GM23338 (cell line): ENCODE results near the gene NCAPD2. TPM values are rescaled to one million over a fixed set of nuclear protein-coding genes. Genes with fewer than 3 reads are reported as not detected.

Experiments used
- ATAC-seq: fragments of 200-7000 bp; cut with Tn5 transposase; 3 replicates; pipeline ENCODE4 v1.9.1; 2020
- DNase-seq: peaks from one replicate; pipeline ENCODE4 v3.0.0-alpha.2; 2015; ENCODE audit warnings: low spot score
- H2AFZ ChIP-seq: fragments of 200-600 bp; sonication (generic); 2 replicates; pipeline ENCODE4 v1.8.0; 2016; ENCODE audit warnings: antibody characterized with exemption, mild to moderate bottlenecking, moderate library complexity
- H3F3A ChIP-seq: fragments of 200-600 bp; sonication (generic); replicated peaks from 2 replicates; pipeline ENCODE4 v1.8.0; 2017; ENCODE audit warnings: antibody characterized with exemption, mixed run types, low read depth
- H3K27ac ChIP-seq: fragments of 200-600 bp; sonication (generic); 2 replicates; pipeline ENCODE4 v1.6.1; 2016; ENCODE audit warnings: low read depth
- H3K27me3 ChIP-seq: fragments of 200-600 bp; sonication (generic); 2 replicates; pipeline ENCODE4 v1.8.0; 2016; ENCODE audit warnings: mild to moderate bottlenecking, mixed run types, moderate library complexity; ENCODE audit not compliant: insufficient read depth
- H3K36me3 ChIP-seq: fragments of 200-600 bp; sonication (generic); 2 replicates; pipeline ENCODE4 v1.8.0; 2016; ENCODE audit warnings: mild to moderate bottlenecking; ENCODE audit not compliant: insufficient read depth
- H3K4me1 ChIP-seq: fragments of 200-600 bp; sonication (generic); 2 replicates; pipeline ENCODE4 v1.8.0; 2016; ENCODE audit warnings: mild to moderate bottlenecking, moderate library complexity; ENCODE audit not compliant: insufficient read depth
- H3K4me2 ChIP-seq: fragments of 200-600 bp; sonication (generic); 2 replicates; pipeline ENCODE4 v1.7.1; 2017; ENCODE audit warnings: mixed run types
- H3K4me3 ChIP-seq: fragments of 200-600 bp; sonication (generic); 2 replicates; pipeline ENCODE4 v1.6.1; 2016; ENCODE audit warnings: mixed run types
- H3K79me2 ChIP-seq: fragments of 200-600 bp; sonication (generic); replicated peaks from 2 replicates; pipeline ENCODE4 v1.8.0; 2017; ENCODE audit warnings: mild to moderate bottlenecking; ENCODE audit not compliant: insufficient read depth
- H3K9me2 ChIP-seq: fragments of 200-600 bp; sonication (generic); 2 replicates; pipeline ENCODE4 v1.8.0; 2017; ENCODE audit not compliant: insufficient read depth
- H4K20me1 ChIP-seq: fragments of 200-600 bp; sonication (generic); replicated peaks from 2 replicates; pipeline ENCODE4 v1.8.0; 2017; ENCODE audit warnings: mild to moderate bottlenecking; ENCODE audit not compliant: insufficient read depth
- H3K27ac Mint-ChIP-seq: 2 replicates; pipeline ENCODE4 v1.8.0; 2020; ENCODE audit warnings: inconsistent platforms, mild to moderate bottlenecking, moderate library complexity, mixed read lengths
- H3K27me3 Mint-ChIP-seq: 3 replicates; pipeline ENCODE4 v1.8.0; 2022; ENCODE audit warnings: low read depth, mild to moderate bottlenecking, moderate library complexity, mixed read lengths, inconsistent platforms; ENCODE audit not compliant: insufficient read depth, poor library complexity
- H3K36me3 Mint-ChIP-seq: 3 replicates; pipeline ENCODE4 v1.8.0; 2021; ENCODE audit warnings: low read depth, mild to moderate bottlenecking, inconsistent platforms, moderate library complexity, mixed read lengths
- H3K4me1 Mint-ChIP-seq: 3 replicates; pipeline ENCODE4 v1.8.0; 2020; ENCODE audit warnings: mild to moderate bottlenecking, inconsistent platforms, mixed read lengths
- H3K4me3 Mint-ChIP-seq: 3 replicates; pipeline ENCODE4 v1.8.0; 2021; ENCODE audit warnings: moderate library complexity, mild to moderate bottlenecking, inconsistent platforms, mixed read lengths
- H3K9me3 Mint-ChIP-seq: 3 replicates; pipeline ENCODE4 v1.8.0; 2020; ENCODE audit warnings: moderate library complexity, mild to moderate bottlenecking, inconsistent platforms, mixed read lengths
- CREB1 ChIP-seq: fragments of 250-450 bp; sonication (Bioruptor Pico); IDR thresholded peaks from 2 replicates; pipeline ENCODE4 v1.5.0; 2020; ENCODE audit warnings: low read depth, mild to moderate bottlenecking, moderate library complexity
- CTCF ChIP-seq, 2 experiments: fragments of 200-600 bp in 1 of 2; sonication (generic) in 1 of 2; conservative IDR thresholded peaks; 2 replicates each; pipeline versions ENCODE4 v1.5.1 to v1.6.1; 2016 to 2017; ENCODE audit warnings: antibody characterized with exemption in 2 of 2, low read depth in 2 of 2, mild to moderate bottlenecking in 2 of 2, moderate library complexity in 1 of 2
- ETS1 ChIP-seq: IDR thresholded peaks from 2 replicates; pipeline ENCODE4 v1.6.1; 2016; ENCODE audit warnings: antibody characterized with exemption
- EZH2 ChIP-seq: fragments of 200-600 bp; sonication (generic); IDR thresholded peaks from one replicate; pipeline ENCODE4 v1.8.0; 2017; ENCODE audit warnings: antibody characterized with exemption, mild to moderate bottlenecking, low read depth; ENCODE audit not compliant: unreplicated experiment
- EZH2phosphoT487 ChIP-seq: fragments of 200-600 bp; sonication (generic); IDR thresholded peaks from one replicate; pipeline ENCODE4 v1.8.1; 2018; ENCODE audit warnings: antibody characterized with exemption; ENCODE audit not compliant: unreplicated experiment
- JUNB ChIP-seq: IDR thresholded peaks from one replicate; pipeline ENCODE4 v1.6.1; 2016; ENCODE audit warnings: antibody characterized with exemption; ENCODE audit not compliant: unreplicated experiment
- NANOG ChIP-seq: IDR thresholded peaks from 2 replicates; pipeline ENCODE4 v1.6.1; 2016; ENCODE audit warnings: antibody characterized with exemption, borderline replicate concordance
- POLR2AphosphoS5 ChIP-seq: IDR thresholded peaks from 2 replicates; pipeline ENCODE4 v1.6.1; 2016; ENCODE audit warnings: antibody characterized with exemption, low read depth
- REST ChIP-seq: IDR thresholded peaks from one replicate; pipeline ENCODE4 v1.6.1; 2018; ENCODE audit warnings: antibody characterized with exemption; ENCODE audit not compliant: unreplicated experiment
- STAT1 ChIP-seq: IDR thresholded peaks from one replicate; pipeline ENCODE4 v1.6.1; 2016; ENCODE audit warnings: antibody characterized with exemption; ENCODE audit not compliant: unreplicated experiment
- ZNF114 ChIP-seq: fragments of 250-450 bp; sonication (Bioruptor Pico); IDR thresholded peaks from 2 replicates; pipeline ENCODE4 v1.5.0; 2020; ENCODE audit warnings: mild to moderate bottlenecking, moderate library complexity
- ZNF331 ChIP-seq: fragments of 250-450 bp; sonication (Bioruptor Pico); IDR thresholded peaks from 2 replicates; pipeline ENCODE4 v1.5.0; 2020; ENCODE audit warnings: low read depth, mild to moderate bottlenecking, moderate library complexity
- ZNF462 ChIP-seq: fragments of 250-450 bp; sonication (Bioruptor Pico); IDR thresholded peaks from 2 replicates; pipeline ENCODE4 v1.5.0; 2020; ENCODE audit warnings: mild to moderate bottlenecking, moderate library complexity
- polyA plus RNA-seq: library from polyadenylated mRNA; unstranded; fragments of >200 nt; fragmentation: Nextera tagmentation; extraction: Ambion mirVana; gene quantifications from 2 replicates; pipeline ENCODE4 v1.2.1, GENCODE V29; 2016
- total RNA-seq: library from RNA; depleted of rRNA; stranded (reverse); fragments of >200 nt; shearing (Covaris generic); gene quantifications from 2 replicates; pipeline ENCODE4 v1.2.3, GENCODE V29; 2014

The NCAPD2 gene
- total and polyA plus RNA-seq, 2 experiments from 2014 or later: 34.2 to 217 TPM

GRCh38 chr12:6569312-6569711, 75.4 kb downstream of the NCAPD2 start (continued):
- no peak for TF ChIP-seq ZNF114 (CRISPR knock-in tag)
- no peak for TF ChIP-seq CREB1
- no peak for TF ChIP-seq REST
- no peak for TF ChIP-seq EZH2
- TF ChIP-seq ZNF331 (CRISPR knock-in tag): no peak

GRCh38 chr12:6569786-6570185, 75.9 kb downstream of the NCAPD2 start:
- Histone ChIP-seq H3K4me2 (no peak overlapping the region), H3K9me2 (no peaks in the 10 kb centered on the region), H3F3A (peaks cover 60% of the 10 kb centered on the region), H3K4me1 (peaks cover 20% of the 10 kb centered on the region), H3K27ac (peak overlapping the region; percentile 99; the same call in 1 of the 2 replicates), H3K27me3 (no peaks in the 10 kb centered on the region), H2AFZ (no peak overlapping the region), H3K79me2 (peaks cover 28% of the 10 kb centered on the region), H3K36me3 (peaks cover 59% of the 10 kb centered on the region), H3K4me3 (no peak overlapping the region), H4K20me1 (peaks cover 12% of the 10 kb centered on the region)
- Mint-ChIP-seq H3K4me3 (peak overlapping the region; percentile 99), H3K36me3 (peaks cover 90% of the 10 kb centered on the region), H3K4me1 (peaks cover 18% of the 10 kb centered on the region), H3K9me3 (no peaks in the 10 kb centered on the region), H3K27me3 (peaks cover 22% of the 10 kb centered on the region), H3K27ac (peak overlapping the region; percentile 73; the same call in 1 of the 2 replicates)
- no peak for DNase-seq
- ATAC-seq: no peak
- no peak for TF ChIP-seq EZH2
- no peak for TF ChIP-seq STAT1
- no peak for TF ChIP-seq POLR2AphosphoS5
- TF ChIP-seq ZNF331 (CRISPR knock-in tag): no peak
- TF ChIP-seq ZNF462 (CRISPR knock-in tag): no peak
- no peak for TF ChIP-seq JUNB
- no peak for TF ChIP-seq CTCF (conservative IDR thresholded peaks at IDR 0.05; ENCODE audit: low read depth in 2 of 2)
- TF ChIP-seq EZH2phosphoT487: no peak
- no peak for TF ChIP-seq ZNF114 (CRISPR knock-in tag)
- TF ChIP-seq CREB1: no peak
- no peak for TF ChIP-seq ETS1
- TF ChIP-seq NANOG: no peak
